Endothelial cell of umbilical vein (primary cell): ENCODE data around the gene C14orf180. TPM values are rescaled to one million over a fixed set of nuclear protein-coding genes. Genes with fewer than 3 reads are reported as not detected.

ENCODE experiments used
- BruUV-seq: library from RNA; stranded (reverse); fragments of 400-500 nt; replicated peaks from 2 replicates; lab custom pipeline; 2021; lab: Mats Ljungman, UMichigan
- CTCF ChIA-PET: fragments of 300-600, 350-600 bp; sonication (Branson Sonifier 250); formaldehyde crosslinking; loops from one replicate; lab custom pipeline; 2021; ENCODE audit warnings: antibody characterized with exemption, inconsistent platforms; lab: Charles Lee
- POLR2A ChIA-PET: fragments of 300-600, 350-600 bp; sonication (Branson Sonifier 250); formaldehyde crosslinking; loops from one replicate; lab custom pipeline; 2021; ENCODE audit warnings: antibody characterized with exemption, inconsistent platforms; lab: Charles Lee
- DNase-seq: peaks from one replicate; pipeline ENCODE4 v3.0.0-alpha.2; 2011; ENCODE audit warnings: low read depth, low spot score
- FAIRE-seq: peaks from 2 replicates; lab custom pipeline; 2011; peaks lifted over from hg19 to GRCh38; lab: Jason Lieb, UNC
- H2AFZ ChIP-seq: 2 replicates; pipeline ENCODE4 v1.6.0; 2012; ENCODE audit warnings: low read depth, low read length, control low read depth, inconsistent platforms
- H3K27ac ChIP-seq: 2 replicates; pipeline ENCODE4 v1.5.1; 2011; ENCODE audit warnings: low read depth, mild to moderate bottlenecking, control low read depth, low read length, moderate library complexity; ENCODE audit not compliant: insufficient read depth
- H3K27me3 ChIP-seq, 2 experiments: 2 replicates each; pipeline versions ENCODE4 v1.6.0 to v1.6.1; 2011; ENCODE audit warnings: low read length in 2 of 2, mixed read lengths in 1 of 2; ENCODE audit not compliant: control insufficient read depth in 2 of 2, insufficient read depth in 2 of 2
- H3K36me3 ChIP-seq, 2 experiments: 2 replicates in 1 of 2; 3 replicates in 1 of 2; pipeline ENCODE4 v1.5.1; 2011; ENCODE audit warnings: low read length in 2 of 2, mild to moderate bottlenecking in 1 of 2, moderate library complexity in 1 of 2; ENCODE audit not compliant: control insufficient read depth in 2 of 2, insufficient read depth in 2 of 2; ENCODE audit errors: extremely low read depth in 1 of 2
- H3K4me1 ChIP-seq: 3 replicates; pipeline ENCODE4 v1.5.1; 2011; ENCODE audit warnings: mild to moderate bottlenecking, low read length; ENCODE audit not compliant: control insufficient read depth, insufficient read depth; ENCODE audit errors: extremely low read depth
- H3K4me2 ChIP-seq: 2 replicates; pipeline ENCODE4 v1.6.1; 2011; ENCODE audit warnings: low read length, control low read depth, mixed read lengths; ENCODE audit not compliant: insufficient read depth
- H3K4me3 ChIP-seq, 3 experiments: fragments of 200-600 bp in 1 of 3; sonication (generic), shearing (Covaris generic) in 1 of 3; replicated peaks in 1 of 3; 2 replicates each; pipeline ENCODE4 v1.5.1; 2011 to 2016; ENCODE audit warnings: control low read depth in 3 of 3, low read length in 3 of 3, mild to moderate bottlenecking in 2 of 3, inconsistent platforms in 1 of 3, low read depth in 1 of 3, moderate library complexity in 1 of 3; ENCODE audit not compliant: insufficient read depth in 1 of 3
- H3K79me2 ChIP-seq: 2 replicates; pipeline ENCODE4 v1.6.0; 2012; ENCODE audit warnings: low read length, inconsistent platforms; ENCODE audit not compliant: control insufficient read depth, insufficient read depth
- H3K9ac ChIP-seq: replicated peaks from 2 replicates; pipeline ENCODE3; 2011; ENCODE audit warnings: low read length, control low read depth; ENCODE audit not compliant: insufficient read depth; ENCODE audit errors: extremely low read depth
- H3K9me1 ChIP-seq: replicated peaks from 3 replicates; pipeline ENCODE4 v1.6.0; 2011; ENCODE audit warnings: mild to moderate bottlenecking, low read length; ENCODE audit not compliant: control insufficient read depth, insufficient read depth; ENCODE audit errors: extremely low read depth
- H3K9me3 ChIP-seq: replicated peaks from 2 replicates; pipeline ENCODE4 v1.5.1; 2012; ENCODE audit warnings: low read length, inconsistent platforms; ENCODE audit not compliant: control insufficient read depth, insufficient read depth
- H4K20me1 ChIP-seq: replicated peaks from 2 replicates; pipeline ENCODE3; 2011; ENCODE audit warnings: mild to moderate bottlenecking, low read length; ENCODE audit not compliant: control insufficient read depth, insufficient read depth; ENCODE audit errors: extremely low read depth
- EZH2 ChIP-seq: IDR thresholded peaks from 2 replicates; pipeline ENCODE4 v1.6.1; 2012; ENCODE audit warnings: borderline replicate concordance, low read depth, mild to moderate bottlenecking, moderate library complexity, low read length, inconsistent platforms; ENCODE audit not compliant: severe bottlenecking
- FOS ChIP-seq: IDR thresholded peaks from 2 replicates; pipeline ENCODE4 v1.6.1; 2011; ENCODE audit warnings: mild to moderate bottlenecking, low read length, moderate library complexity, borderline replicate concordance; ENCODE audit not compliant: insufficient read depth
- GATA2 ChIP-seq: IDR thresholded peaks from 2 replicates; pipeline ENCODE4 v1.7.0; 2011; ENCODE audit warnings: low read depth, mild to moderate bottlenecking, moderate library complexity, mixed read lengths, low read length; ENCODE audit not compliant: insufficient read length, insufficient read depth
- JUN ChIP-seq: IDR thresholded peaks from 2 replicates; pipeline ENCODE4 v1.6.1; 2011; ENCODE audit warnings: borderline replicate concordance, low read depth; ENCODE audit not compliant: insufficient read length, insufficient read depth
- MYC ChIP-seq: IDR thresholded peaks from one replicate; pipeline ENCODE4 v1.6.1; 2011; ENCODE audit warnings: mild to moderate bottlenecking, low read depth, low read length
- POLR2A ChIP-seq: IDR thresholded peaks from 2 replicates; pipeline ENCODE4 v1.6.1; 2012; ENCODE audit warnings: low read depth, mild to moderate bottlenecking, control low read depth, low read length
- POLR2AphosphoS5 ChIP-seq: IDR thresholded peaks from 2 replicates; pipeline ENCODE4 v1.6.1; 2012; ENCODE audit warnings: low read depth, mild to moderate bottlenecking, control low read depth, low read length, moderate library complexity; ENCODE audit not compliant: insufficient read depth
- dilution Hi-C: fragments of 300-500 bp; cut with MboI; formaldehyde crosslinking; loops from one replicate; pipeline ENCODE4 v1.15.0; 2019; ENCODE audit warnings: low sequenced_read_pairs; ENCODE audit not compliant: extremely low pct_ligation_motif_present
- intact Hi-C: fragments of 100-400 bp; cut with micrococcal nuclease; formaldehyde crosslinking; loops from one replicate; pipeline ENCODE4 v1.10.0; 2022
- polyA plus RNA-seq, 4 experiments: library from polyadenylated mRNA; depleted of rRNA in 3 of 4; stranded (reverse) in 3 of 4; unstranded in 1 of 4; fragments of >200 nt; gene quantifications; 2 replicates each; pipeline versions ENCODE4 v1.2.1 to v1.2.3, GENCODE V29; 2011 to 2012; ENCODE audit warnings: missing spikeins in 1 of 4
- total RNA-seq: library from RNA; stranded (reverse); gene quantifications from 2 replicates; pipeline ENCODE4 v1.2.3, GENCODE V29; 2021
- TF ChIP-seq, protein P1 (sequence below), 2 donors: IDR thresholded peaks; 1 replicate in 1 of 2; 2 replicates in 1 of 2; pipeline ENCODE4 v1.5.1; 2011; ENCODE audit warnings: low read length in 2 of 2, mild to moderate bottlenecking in 2 of 2, moderate library complexity in 2 of 2, control low read depth in 1 of 2, inconsistent platforms in 1 of 2, low read depth in 1 of 2; ENCODE audit not compliant: insufficient read depth in 1 of 2; ENCODE audit errors: extremely low read depth in 1 of 2
- TF ChIP-seq, protein P2 (sequence below): IDR thresholded peaks from 2 replicates; pipeline ENCODE4 v1.6.1; 2011; ENCODE audit not compliant: insufficient read depth, insufficient read length

Gene C14orf180
- total and polyA plus RNA-seq, 2 donors (not counting 3 experiments of a cell fraction or from before 2014, with no cell fraction given): not detected

DNA sequence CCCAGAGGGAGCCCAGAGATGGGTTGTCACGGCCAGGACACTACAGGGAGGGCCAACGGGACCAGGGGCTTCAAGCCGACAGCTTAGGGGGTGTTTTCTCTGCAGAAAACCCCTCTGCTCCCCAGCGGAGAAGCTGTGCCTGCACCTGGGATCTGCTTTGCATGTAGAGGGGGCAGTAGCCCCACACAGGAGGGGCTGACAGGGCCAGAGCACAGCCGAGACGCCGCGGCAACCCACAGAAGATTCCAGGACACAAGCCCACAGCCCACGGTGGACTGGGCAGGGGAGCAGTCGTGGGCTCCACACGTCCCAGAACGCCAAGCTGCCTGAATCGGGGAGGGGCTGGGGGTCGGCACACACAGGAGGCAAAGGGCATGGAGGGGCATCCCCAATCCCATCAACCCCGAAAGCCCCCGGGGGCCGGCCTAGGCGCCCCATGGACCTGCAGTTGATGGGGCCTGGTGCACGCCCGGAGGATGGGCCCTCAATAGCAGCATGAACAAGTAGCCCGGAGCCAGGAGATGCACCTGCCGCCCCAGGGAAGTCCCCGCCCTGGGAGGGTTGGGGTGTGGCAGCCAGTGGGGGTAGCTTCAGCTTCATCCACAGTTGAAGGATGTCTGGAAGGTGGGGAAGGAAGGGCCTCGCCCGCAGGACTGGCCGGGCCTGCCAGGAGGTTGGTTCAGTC, 55.5 kb downstream of the C14orf180 start:
- TF ChIP-seq JUN: no peak
- no peak for TF ChIP-seq POLR2A
- TF ChIP-seq EZH2: no peak
- TF ChIP-seq, protein P1, sequence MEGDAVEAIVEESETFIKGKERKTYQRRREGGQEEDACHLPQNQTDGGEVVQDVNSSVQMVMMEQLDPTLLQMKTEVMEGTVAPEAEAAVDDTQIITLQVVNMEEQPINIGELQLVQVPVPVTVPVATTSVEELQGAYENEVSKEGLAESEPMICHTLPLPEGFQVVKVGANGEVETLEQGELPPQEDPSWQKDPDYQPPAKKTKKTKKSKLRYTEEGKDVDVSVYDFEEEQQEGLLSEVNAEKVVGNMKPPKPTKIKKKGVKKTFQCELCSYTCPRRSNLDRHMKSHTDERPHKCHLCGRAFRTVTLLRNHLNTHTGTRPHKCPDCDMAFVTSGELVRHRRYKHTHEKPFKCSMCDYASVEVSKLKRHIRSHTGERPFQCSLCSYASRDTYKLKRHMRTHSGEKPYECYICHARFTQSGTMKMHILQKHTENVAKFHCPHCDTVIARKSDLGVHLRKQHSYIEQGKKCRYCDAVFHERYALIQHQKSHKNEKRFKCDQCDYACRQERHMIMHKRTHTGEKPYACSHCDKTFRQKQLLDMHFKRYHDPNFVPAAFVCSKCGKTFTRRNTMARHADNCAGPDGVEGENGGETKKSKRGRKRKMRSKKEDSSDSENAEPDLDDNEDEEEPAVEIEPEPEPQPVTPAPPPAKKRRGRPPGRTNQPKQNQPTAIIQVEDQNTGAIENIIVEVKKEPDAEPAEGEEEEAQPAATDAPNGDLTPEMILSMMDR (IDR thresholded peaks at IDR 0.05; ENCODE audit: extremely low read depth in 1 of 2, insufficient read depth in 1 of 2, low read depth in 1 of 2, low read length in 2 of 2): no peak
- TF ChIP-seq, protein P2, sequence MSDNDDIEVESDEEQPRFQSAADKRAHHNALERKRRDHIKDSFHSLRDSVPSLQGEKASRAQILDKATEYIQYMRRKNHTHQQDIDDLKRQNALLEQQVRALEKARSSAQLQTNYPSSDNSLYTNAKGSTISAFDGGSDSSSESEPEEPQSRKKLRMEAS: no peak
- no peak for TF ChIP-seq MYC
- TF ChIP-seq POLR2AphosphoS5: no peak
- no peak for TF ChIP-seq FOS
- no peak for TF ChIP-seq GATA2
- dilution Hi-C loops (no loop called here), intact Hi-C loops (no loop called here)
- Histone ChIP-seq H3K4me1 (no peaks in the 10 kb centered on the region), H3K4me2 (no peak overlapping the region), H3K36me3 (no peaks in the 10 kb centered on the region), H2AFZ (no peak overlapping the region), H3K4me3 (no peak overlapping the region), H3K9me1 (no peaks in the 10 kb centered on the region), H4K20me1 (no peaks in the 10 kb centered on the region), H3K79me2 (no peaks in the 10 kb centered on the region), H3K27ac (no peak overlapping the region), H3K27me3 (no peaks in the 10 kb centered on the region), H3K9me3 (no peaks in the 10 kb centered on the region), H3K9ac (no peak overlapping the region)
- FAIRE-seq: no peak
- POLR2A ChIA-PET: no interaction called here
- no peak for DNase-seq
- no TSS peak for BruUV-seq
- CTCF ChIA-PET: no interaction called here
